H1 (cell line): ENCODE results near the gene TSHR. TPM values are rescaled to one million over a fixed set of nuclear protein-coding genes. Genes with fewer than 3 reads are reported as not detected.

ENCODE experiments used
- CREB1 ChIP-seq: IDR thresholded peaks from 2 replicates; pipeline ENCODE4 v1.6.1; 2012; ENCODE audit warnings: inconsistent platforms
- EP300 ChIP-seq, 2 experiments: IDR thresholded peaks; 1 replicate in 1 of 2; 2 replicates in 1 of 2; pipeline ENCODE4 v1.6.1; 2011 to 2012; ENCODE audit warnings: low read depth in 2 of 2, low read length in 2 of 2, mild to moderate bottlenecking in 2 of 2, borderline replicate concordance in 1 of 2, inconsistent platforms in 1 of 2, moderate library complexity in 1 of 2
- EZH2 ChIP-seq: fragments of 200-600 bp; sonication (generic); IDR thresholded peaks from 2 replicates; pipeline ENCODE4 v1.7.1; 2012; ENCODE audit warnings: low read depth, mild to moderate bottlenecking, moderate library complexity, low read length, inconsistent platforms; ENCODE audit not compliant: severe bottlenecking
- JUND ChIP-seq: IDR thresholded peaks from 2 replicates; pipeline ENCODE4 v1.6.1; 2011; ENCODE audit warnings: mild to moderate bottlenecking, improper control_type of control experiment, low read length
- KDM5A ChIP-seq: fragments of 200-600 bp; IDR thresholded peaks from 2 replicates; pipeline ENCODE4 v1.7.1; 2012; ENCODE audit warnings: mild to moderate bottlenecking, low read length, inconsistent platforms, mixed read lengths
- POU5F1 ChIP-seq: IDR thresholded peaks from 2 replicates; pipeline ENCODE4 v1.6.1; 2011; ENCODE audit warnings: low read depth, mild to moderate bottlenecking, low read length, moderate library complexity
- RNF2 ChIP-seq: fragments of 200-900, 300-1000 bp; sonication (generic); IDR thresholded peaks from 2 replicates; pipeline ENCODE4 v1.7.1; 2016; ENCODE audit warnings: borderline replicate concordance, low read depth, mild to moderate bottlenecking, antibody characterized with exemption, low read length; ENCODE audit not compliant: poor library complexity, severe bottlenecking; ENCODE audit errors: missing control alignments
- SIX5 ChIP-seq: IDR thresholded peaks from 2 replicates; pipeline ENCODE4 v1.6.1; 2011; ENCODE audit warnings: mild to moderate bottlenecking, low read depth, low read length
- TCF12 ChIP-seq: IDR thresholded peaks from 2 replicates; pipeline ENCODE4 v1.6.1; 2011; ENCODE audit warnings: low read depth, mild to moderate bottlenecking, low read length
- polyA plus RNA-seq, 7 experiments: library from polyadenylated mRNA; depleted of rRNA in 3 of 7; stranded (reverse) in 5 of 7; unstranded in 2 of 7; fragments of >200 nt in 5 of 7; fragments of 200-250 nt in 2 of 7; gene quantifications; 1 replicate in 5 of 7; 2 replicates in 1 of 7; 4 replicates in 1 of 7; pipeline versions ENCODE4 v1.2.1 to v1.2.3, GENCODE V29; 2011 to 2013; ENCODE audit warnings: missing spikeins in 2 of 7, mixed read lengths in 2 of 7
- total RNA-seq: library from RNA; stranded (reverse); fragmentation: NEBNext Ultra II Directional; extraction: Animal tissue kit (Norgen Biotek cat#: 25700); gene quantifications from 2 replicates; pipeline ENCODE4 v1.2.1, GENCODE V29; 2021
- TF ChIP-seq, protein P1 (sequence below): IDR thresholded peaks from 2 replicates; pipeline ENCODE4 v1.6.1; 2012; ENCODE audit warnings: low read length, inconsistent platforms

Gene TSHR
- total and polyA plus RNA-seq, 2 of the 8 experiments (the other 6 are each of a cell fraction or from before 2014, with no cell fraction given), result 0.27 TPM; not detected in 1

DNA sequence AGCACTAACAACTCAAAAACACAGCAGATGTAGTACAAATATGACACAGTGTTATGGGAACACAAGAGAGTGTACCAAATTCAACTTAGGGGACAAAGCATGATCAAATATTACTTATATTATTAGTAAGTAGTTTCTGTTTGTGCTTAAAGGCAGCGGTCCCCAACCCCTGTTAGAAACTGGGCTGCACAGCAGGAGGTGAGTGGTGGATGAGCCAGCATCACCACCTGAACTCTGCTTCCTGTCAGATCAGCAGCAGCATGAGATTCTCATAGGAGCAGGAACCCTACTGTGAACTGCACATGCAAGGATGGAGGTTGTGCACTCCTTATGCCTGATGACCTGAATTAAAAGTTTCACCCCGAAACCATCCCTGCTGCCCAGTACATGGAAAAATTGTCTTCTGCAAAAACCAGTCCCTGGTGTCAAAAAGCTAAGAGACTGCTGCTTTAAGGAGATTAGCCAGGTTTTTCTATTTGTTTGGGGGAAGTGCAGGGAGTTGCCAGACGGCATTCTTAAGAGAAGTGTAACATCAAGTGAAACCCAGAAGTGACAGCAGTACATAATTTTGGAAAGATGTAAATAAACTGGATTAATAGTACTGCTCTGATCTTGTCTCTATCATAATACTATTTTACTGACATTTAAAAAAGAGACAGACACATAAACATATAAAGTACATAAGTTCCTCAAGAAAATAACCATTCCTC is 238.7 kb downstream of the TSHR start (continued):
- TF ChIP-seq, protein P1, sequence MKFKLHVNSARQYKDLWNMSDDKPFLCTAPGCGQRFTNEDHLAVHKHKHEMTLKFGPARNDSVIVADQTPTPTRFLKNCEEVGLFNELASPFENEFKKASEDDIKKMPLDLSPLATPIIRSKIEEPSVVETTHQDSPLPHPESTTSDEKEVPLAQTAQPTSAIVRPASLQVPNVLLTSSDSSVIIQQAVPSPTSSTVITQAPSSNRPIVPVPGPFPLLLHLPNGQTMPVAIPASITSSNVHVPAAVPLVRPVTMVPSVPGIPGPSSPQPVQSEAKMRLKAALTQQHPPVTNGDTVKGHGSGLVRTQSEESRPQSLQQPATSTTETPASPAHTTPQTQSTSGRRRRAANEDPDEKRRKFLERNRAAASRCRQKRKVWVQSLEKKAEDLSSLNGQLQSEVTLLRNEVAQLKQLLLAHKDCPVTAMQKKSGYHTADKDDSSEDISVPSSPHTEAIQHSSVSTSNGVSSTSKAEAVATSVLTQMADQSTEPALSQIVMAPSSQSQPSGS, result no peak
- TF ChIP-seq RNF2 (no peak), POU5F1 (no peak), EZH2 (no peak), TCF12 (no peak), KDM5A (no peak), CREB1 (no peak), EP300 (IDR thresholded peaks at IDR 0.05; ENCODE audit: borderline replicate concordance in 1 of 2, low read depth in 2 of 2, low read length in 2 of 2) (no peak), JUND (no peak), SIX5 (no peak)

Other genes with a start within 250 kb of the TSHR start
- gene CEP128, start 13.9 kb upstream of the TSHR start, total RNA-seq, result 16.9 and 17.0 TPM in 2 replicates
- gene CEP128, start 13.9 kb upstream of the TSHR start, polyA plus RNA-seq (2011; rRNA removed), result 1.7 and 1.9 TPM in 2 replicates